ENCODE results near the gene TGIF2. TPM values are rescaled to one million over a fixed set of nuclear protein-coding genes. Genes with fewer than 3 reads are reported as not detected.

The TGIF2 gene
- total and polyA plus RNA-seq, 2 of the 13 experiments (the other 11 are each of a cell fraction or from before 2014, with no cell fraction given): 41.3 to 53.9 TPM

DNA sequence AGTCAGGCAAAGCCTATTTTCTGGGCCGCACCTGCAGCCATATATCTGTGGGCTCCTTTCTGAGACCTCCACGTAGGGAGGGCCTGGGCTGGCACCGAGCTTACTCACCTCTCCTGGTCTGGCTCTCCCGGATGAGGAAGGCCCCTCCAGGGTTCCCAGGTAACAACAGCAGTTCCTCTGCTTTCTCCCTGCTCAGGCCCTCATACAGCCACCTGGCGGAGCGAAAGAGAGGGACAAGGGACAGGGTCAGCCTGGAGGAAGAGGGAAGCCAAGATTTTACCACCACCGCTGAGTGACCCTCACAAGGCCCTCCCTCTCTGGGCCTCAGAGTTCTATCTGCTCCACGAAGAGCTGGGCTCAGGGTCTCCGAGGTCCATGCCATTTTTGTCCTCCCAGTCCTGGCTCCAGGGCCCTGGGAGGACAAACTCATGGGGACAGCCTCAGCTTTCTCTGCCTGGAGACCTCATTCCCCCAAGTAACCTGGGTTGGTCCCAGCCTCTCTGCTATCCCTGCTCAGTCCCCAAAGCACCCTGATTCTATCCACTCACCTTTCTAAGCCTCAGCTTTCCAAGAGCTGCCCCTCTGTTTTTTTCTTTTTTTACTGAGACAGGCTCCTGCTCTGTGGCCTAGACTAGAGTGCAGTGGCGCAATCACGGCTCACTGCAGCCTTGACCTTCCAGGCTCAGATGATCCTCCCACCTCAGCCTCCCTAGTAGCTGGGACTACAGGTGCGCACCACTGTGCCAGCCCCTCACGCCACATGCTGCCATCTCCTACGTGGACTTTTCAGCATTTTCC lies 59.3 kb downstream of the TGIF2 start (continued):
- TF ChIP-seq, protein P1, sequence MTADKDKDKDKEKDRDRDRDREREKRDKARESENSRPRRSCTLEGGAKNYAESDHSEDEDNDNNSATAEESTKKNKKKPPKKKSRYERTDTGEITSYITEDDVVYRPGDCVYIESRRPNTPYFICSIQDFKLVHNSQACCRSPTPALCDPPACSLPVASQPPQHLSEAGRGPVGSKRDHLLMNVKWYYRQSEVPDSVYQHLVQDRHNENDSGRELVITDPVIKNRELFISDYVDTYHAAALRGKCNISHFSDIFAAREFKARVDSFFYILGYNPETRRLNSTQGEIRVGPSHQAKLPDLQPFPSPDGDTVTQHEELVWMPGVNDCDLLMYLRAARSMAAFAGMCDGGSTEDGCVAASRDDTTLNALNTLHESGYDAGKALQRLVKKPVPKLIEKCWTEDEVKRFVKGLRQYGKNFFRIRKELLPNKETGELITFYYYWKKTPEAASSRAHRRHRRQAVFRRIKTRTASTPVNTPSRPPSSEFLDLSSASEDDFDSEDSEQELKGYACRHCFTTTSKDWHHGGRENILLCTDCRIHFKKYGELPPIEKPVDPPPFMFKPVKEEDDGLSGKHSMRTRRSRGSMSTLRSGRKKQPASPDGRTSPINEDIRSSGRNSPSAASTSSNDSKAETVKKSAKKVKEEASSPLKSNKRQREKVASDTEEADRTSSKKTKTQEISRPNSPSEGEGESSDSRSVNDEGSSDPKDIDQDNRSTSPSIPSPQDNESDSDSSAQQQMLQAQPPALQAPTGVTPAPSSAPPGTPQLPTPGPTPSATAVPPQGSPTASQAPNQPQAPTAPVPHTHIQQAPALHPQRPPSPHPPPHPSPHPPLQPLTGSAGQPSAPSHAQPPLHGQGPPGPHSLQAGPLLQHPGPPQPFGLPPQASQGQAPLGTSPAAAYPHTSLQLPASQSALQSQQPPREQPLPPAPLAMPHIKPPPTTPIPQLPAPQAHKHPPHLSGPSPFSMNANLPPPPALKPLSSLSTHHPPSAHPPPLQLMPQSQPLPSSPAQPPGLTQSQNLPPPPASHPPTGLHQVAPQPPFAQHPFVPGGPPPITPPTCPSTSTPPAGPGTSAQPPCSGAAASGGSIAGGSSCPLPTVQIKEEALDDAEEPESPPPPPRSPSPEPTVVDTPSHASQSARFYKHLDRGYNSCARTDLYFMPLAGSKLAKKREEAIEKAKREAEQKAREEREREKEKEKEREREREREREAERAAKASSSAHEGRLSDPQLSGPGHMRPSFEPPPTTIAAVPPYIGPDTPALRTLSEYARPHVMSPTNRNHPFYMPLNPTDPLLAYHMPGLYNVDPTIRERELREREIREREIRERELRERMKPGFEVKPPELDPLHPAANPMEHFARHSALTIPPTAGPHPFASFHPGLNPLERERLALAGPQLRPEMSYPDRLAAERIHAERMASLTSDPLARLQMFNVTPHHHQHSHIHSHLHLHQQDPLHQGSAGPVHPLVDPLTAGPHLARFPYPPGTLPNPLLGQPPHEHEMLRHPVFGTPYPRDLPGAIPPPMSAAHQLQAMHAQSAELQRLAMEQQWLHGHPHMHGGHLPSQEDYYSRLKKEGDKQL (CRISPR knock-in tag; IDR thresholded peaks at IDR 0.05; ENCODE audit: low read depth): no peak
- no peak for TF ChIP-seq BRD4 (CRISPR knock-in tag; IDR thresholded peaks at IDR 0.05)
- TF ChIP-seq SRSF9 (IDR thresholded peaks at IDR 0.05; ENCODE audit: borderline replicate concordance, insufficient read depth, low read depth, low read length, poor library complexity, severe bottlenecking): no peak
- TF ChIP-seq, protein P2, sequence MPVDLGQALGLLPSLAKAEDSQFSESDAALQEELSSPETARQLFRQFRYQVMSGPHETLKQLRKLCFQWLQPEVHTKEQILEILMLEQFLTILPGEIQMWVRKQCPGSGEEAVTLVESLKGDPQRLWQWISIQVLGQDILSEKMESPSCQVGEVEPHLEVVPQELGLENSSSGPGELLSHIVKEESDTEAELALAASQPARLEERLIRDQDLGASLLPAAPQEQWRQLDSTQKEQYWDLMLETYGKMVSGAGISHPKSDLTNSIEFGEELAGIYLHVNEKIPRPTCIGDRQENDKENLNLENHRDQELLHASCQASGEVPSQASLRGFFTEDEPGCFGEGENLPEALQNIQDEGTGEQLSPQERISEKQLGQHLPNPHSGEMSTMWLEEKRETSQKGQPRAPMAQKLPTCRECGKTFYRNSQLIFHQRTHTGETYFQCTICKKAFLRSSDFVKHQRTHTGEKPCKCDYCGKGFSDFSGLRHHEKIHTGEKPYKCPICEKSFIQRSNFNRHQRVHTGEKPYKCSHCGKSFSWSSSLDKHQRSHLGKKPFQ (CRISPR knock-in tag; IDR thresholded peaks at IDR 0.05; ENCODE audit: insufficient replicate concordance): no peak
- TF ChIP-seq ZBTB3 (CRISPR knock-in tag; IDR thresholded peaks at IDR 0.05; ENCODE audit: borderline replicate concordance, low read depth): 0 out of 2 replicates have a peak, but pooled peaks have one; percentile 39
- TF ChIP-seq ZNF878 (CRISPR knock-in tag; IDR thresholded peaks at IDR 0.05): no peak
- no peak for TF ChIP-seq ZNF7 (CRISPR knock-in tag; IDR thresholded peaks at IDR 0.05)
- TF ChIP-seq STAT5B (CRISPR knock-in tag; IDR thresholded peaks at IDR 0.05): no peak
- TF ChIP-seq GTF2F1 (IDR thresholded peaks at IDR 0.05; ENCODE audit: low read length): no peak
- peak; percentile 38 for TF ChIP-seq ETV5 (CRISPR knock-in tag; IDR thresholded peaks at IDR 0.05; ENCODE audit: borderline replicate concordance)
- peak; percentile 69 for TF ChIP-seq ZNF124 (CRISPR knock-in tag; IDR thresholded peaks at IDR 0.05)
- TF ChIP-seq ZNF709 (CRISPR knock-in tag; IDR thresholded peaks at IDR 0.05): 0 out of 2 replicates have a peak, but pooled peaks have one; percentile 51
- TF ChIP-seq ZNF3 (CRISPR knock-in tag; IDR thresholded peaks at IDR 0.05): peak; percentile 77; the same call in 1 of the 2 replicates
- no peak for TF ChIP-seq SMYD3 (CRISPR knock-in tag; IDR thresholded peaks at IDR 0.05)
- TF ChIP-seq, protein P3, sequence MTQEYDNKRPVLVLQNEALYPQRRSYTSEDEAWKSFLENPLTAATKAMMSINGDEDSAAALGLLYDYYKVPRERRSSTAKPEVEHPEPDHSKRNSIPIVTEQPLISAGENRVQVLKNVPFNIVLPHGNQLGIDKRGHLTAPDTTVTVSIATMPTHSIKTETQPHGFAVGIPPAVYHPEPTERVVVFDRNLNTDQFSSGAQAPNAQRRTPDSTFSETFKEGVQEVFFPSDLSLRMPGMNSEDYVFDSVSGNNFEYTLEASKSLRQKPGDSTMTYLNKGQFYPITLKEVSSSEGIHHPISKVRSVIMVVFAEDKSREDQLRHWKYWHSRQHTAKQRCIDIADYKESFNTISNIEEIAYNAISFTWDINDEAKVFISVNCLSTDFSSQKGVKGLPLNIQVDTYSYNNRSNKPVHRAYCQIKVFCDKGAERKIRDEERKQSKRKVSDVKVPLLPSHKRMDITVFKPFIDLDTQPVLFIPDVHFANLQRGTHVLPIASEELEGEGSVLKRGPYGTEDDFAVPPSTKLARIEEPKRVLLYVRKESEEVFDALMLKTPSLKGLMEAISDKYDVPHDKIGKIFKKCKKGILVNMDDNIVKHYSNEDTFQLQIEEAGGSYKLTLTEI (CRISPR knock-in tag; conservative IDR thresholded peaks at IDR 0.05): no peak
- no peak; the same call in 1 of the 2 replicates for TF ChIP-seq CCDC6 (CRISPR knock-in tag; IDR thresholded peaks at IDR 0.05)
- TF ChIP-seq, protein P4, sequence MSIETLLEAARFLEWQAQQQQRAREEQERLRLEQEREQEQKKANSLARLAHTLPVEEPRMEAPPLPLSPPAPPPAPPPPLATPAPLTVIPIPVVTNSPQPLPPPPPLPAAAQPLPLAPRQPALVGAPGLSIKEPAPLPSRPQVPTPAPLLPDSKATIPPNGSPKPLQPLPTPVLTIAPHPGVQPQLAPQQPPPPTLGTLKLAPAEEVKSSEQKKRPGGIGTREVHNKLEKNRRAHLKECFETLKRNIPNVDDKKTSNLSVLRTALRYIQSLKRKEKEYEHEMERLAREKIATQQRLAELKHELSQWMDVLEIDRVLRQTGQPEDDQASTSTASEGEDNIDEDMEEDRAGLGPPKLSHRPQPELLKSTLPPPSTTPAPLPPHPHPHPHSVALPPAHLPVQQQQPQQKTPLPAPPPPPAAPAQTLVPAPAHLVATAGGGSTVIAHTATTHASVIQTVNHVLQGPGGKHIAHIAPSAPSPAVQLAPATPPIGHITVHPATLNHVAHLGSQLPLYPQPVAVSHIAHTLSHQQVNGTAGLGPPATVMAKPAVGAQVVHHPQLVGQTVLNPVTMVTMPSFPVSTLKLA (IDR thresholded peaks at IDR 0.05): no peak
- TF ChIP-seq SOX6 (IDR thresholded peaks at IDR 0.05): no peak
- TF ChIP-seq SOX6 (CRISPR knock-in tag; IDR thresholded peaks at IDR 0.05): no peak; the same call in 1 of the 2 replicates
- peak; percentile 94 for TF ChIP-seq XRCC5 (optimal IDR thresholded peaks at IDR 0.05; ENCODE audit: low read length)
